Lower lobe of right lung (tissue), 2 donors: ENCODE data around the gene CEMIP. TPM values are rescaled to one million over a fixed set of nuclear protein-coding genes. Genes with fewer than 3 reads are reported as not detected.

Experiments
- ATAC-seq, 2 donors: fragments of 200-7000 bp; cut with Tn5 transposase; one replicate each; pipeline ENCODE4 v1.9.1; 2020 to 2022; ENCODE audit warnings: mild to moderate bottlenecking in 2 of 2, moderate library complexity in 2 of 2
- DNase-seq: peaks from one replicate; pipeline ENCODE4 v3.0.0-alpha.2; 2020
- H3K27ac ChIP-seq: fragments of 200-600 bp; one replicate; pipeline ENCODE4 v1.8.0; 2022
- H3K27me3 ChIP-seq: fragments of 200-600 bp; one replicate; pipeline ENCODE4 v1.8.0; 2022; ENCODE audit warnings: low read depth
- H3K36me3 ChIP-seq: fragments of 200-600 bp; one replicate; pipeline ENCODE4 v1.8.0; 2022; ENCODE audit warnings: mild to moderate bottlenecking
- H3K4me1 ChIP-seq: fragments of 200-600 bp; one replicate; pipeline ENCODE4 v1.8.0; 2022
- H3K4me3 ChIP-seq: fragments of 200-600 bp; one replicate; pipeline ENCODE4 v1.8.0; 2022; ENCODE audit warnings: mild to moderate bottlenecking
- H3K9me3 ChIP-seq: fragments of 200-600 bp; one replicate; pipeline ENCODE4 v1.8.0; 2022
- CTCF ChIP-seq: fragments of 200-600 bp; IDR thresholded peaks from one replicate; pipeline ENCODE4 v1.8.0; 2022; ENCODE audit warnings: antibody characterized with exemption, mild to moderate bottlenecking
- intact Hi-C: fragments of 100-400 bp; cut with DNase I; formaldehyde crosslinking; loops from one replicate; pipeline ENCODE4 v1.11.0; 2022
- total RNA-seq: library from RNA; stranded (reverse); fragmentation: NEBNext Ultra II Directional; extraction: Animal tissue kit (Norgen Biotek cat#: 25700); gene quantifications from one replicate; pipeline ENCODE4 v1.2.1, GENCODE V29; 2021
- donor health status: DM: no; HTN: yes; CAD: no; lungs with severe emphysema.

The CEMIP gene
- total RNA-seq, 1 donor from 2014 or later, result 7.3 TPM

GRCh38 chr15:80929225-80929624 is 150.1 kb downstream of the CEMIP start:
- H3K27ac ChIP-seq, result no peak overlapping the region
- no peak for DNase-seq
- H3K4me1 ChIP-seq, result no peaks in the 10 kb centered on the region
- H3K4me3 ChIP-seq, result no peak overlapping the region
- TF ChIP-seq CTCF, result no peak
- ATAC-seq, result no peak
- intact Hi-C loops, result no loop called here
- H3K27me3 ChIP-seq, result no peaks in the 10 kb centered on the region
- H3K9me3 ChIP-seq, result no peaks in the 10 kb centered on the region
- peaks cover 9% of the 10 kb centered on the region for H3K36me3 ChIP-seq

GRCh38 chr15:80929689-80930088 is 150.5 kb downstream of the CEMIP start:
- no peak overlapping the region for H3K4me3 ChIP-seq
- H3K27ac ChIP-seq, result no peak overlapping the region
- intact Hi-C loops, result no loop called here
- H3K27me3 ChIP-seq, result no peaks in the 10 kb centered on the region
- no peak for TF ChIP-seq CTCF
- no peak for ATAC-seq
- no peaks in the 10 kb centered on the region for H3K9me3 ChIP-seq
- peaks cover 9% of the 10 kb centered on the region for H3K36me3 ChIP-seq
- no peak for DNase-seq
- no peaks in the 10 kb centered on the region for H3K4me1 ChIP-seq

- intact Hi-C loops, result no loop called here
- DNase-seq (no peak), ATAC-seq (no peak)
- Histone ChIP-seq H3K4me1 (no peaks in the 10 kb centered on the region), H3K27me3 (no peaks in the 10 kb centered on the region), H3K9me3 (no peaks in the 10 kb centered on the region), H3K36me3 (peaks cover 2% of the 10 kb centered on the region), H3K27ac (no peak overlapping the region), H3K4me3 (no peak overlapping the region)
- no peak for TF ChIP-seq CTCF
Measured at GRCh38 chr15:80931191-80931590, 152.0 kb downstream of the CEMIP start.

- Histone ChIP-seq H3K27ac (no peak overlapping the region), H3K27me3 (no peaks in the 10 kb centered on the region), H3K9me3 (no peaks in the 10 kb centered on the region), H3K4me3 (no peak overlapping the region), H3K36me3 (peaks cover 10% of the 10 kb centered on the region), H3K4me1 (no peaks in the 10 kb centered on the region)
- no peak for ATAC-seq
- DNase-seq, result no peak
- intact Hi-C loops, result no loop called here
- TF ChIP-seq CTCF, result no peak
Measured at GRCh38 chr15:80931721-80932512, 152.7 kb downstream of the CEMIP start.

- DNase-seq (no peak), ATAC-seq (no peak)
- peaks cover 15% of the 10 kb centered on the region for H3K36me3 ChIP-seq
- no peaks in the 10 kb centered on the region for H3K4me1 ChIP-seq
- intact Hi-C loops, result no loop called here
- no peak overlapping the region for H3K4me3 ChIP-seq
- H3K27ac ChIP-seq, result no peak overlapping the region
- no peak for TF ChIP-seq CTCF
- no peaks in the 10 kb centered on the region for H3K27me3 ChIP-seq
- no peaks in the 10 kb centered on the region for H3K9me3 ChIP-seq
Measured at GRCh38 chr15:80932513-80932815, 153.3 kb downstream of the CEMIP start.
